Measurements from ENCODE around the gene ACO1. TPM values are rescaled to one million over a fixed set of nuclear protein-coding genes. Genes with fewer than 3 reads are reported as not detected.

ACO1 gene
- total RNA-seq, 1 experiment from 2014 or later, result 47.2 TPM

GRCh38 chr9:32404856-32405255 is 20.4 kb downstream of the ACO1 start:
- in situ Hi-C loops (cut with HindIII; ENCODE audit: low pct_unique_long_range_greater_than_20kb, low sequenced_read_pairs), result no loop called here
- no peak for DNase-seq (ENCODE audit: low read depth, low spot score)

GRCh38 chr9:32405506-32405905 is 21.1 kb downstream of the ACO1 start:
- no peak for DNase-seq (ENCODE audit: low read depth, low spot score)
- in situ Hi-C loops (cut with HindIII; ENCODE audit: low pct_unique_long_range_greater_than_20kb, low sequenced_read_pairs), result no loop called here

GRCh38 chr9:32406046-32406445 is 21.6 kb downstream of the ACO1 start:
- no peak for DNase-seq (ENCODE audit: low read depth, low spot score)
- in situ Hi-C loops (cut with HindIII; ENCODE audit: low pct_unique_long_range_greater_than_20kb, low sequenced_read_pairs), result no loop called here

GRCh38 chr9:32411753-32412152 is 27.3 kb downstream of the ACO1 start:
- DNase-seq (ENCODE audit: low read depth, low spot score), result no peak
- in situ Hi-C loops (cut with HindIII; ENCODE audit: low pct_unique_long_range_greater_than_20kb, low sequenced_read_pairs), result no loop called here

GRCh38 chr9:32412440-32412839 is 28.0 kb downstream of the ACO1 start:
- DNase-seq (ENCODE audit: low read depth, low spot score), result no peak
- in situ Hi-C loops (cut with HindIII; ENCODE audit: low pct_unique_long_range_greater_than_20kb, low sequenced_read_pairs), result no loop called here

GRCh38 chr9:32413424-32413823 is 29.0 kb downstream of the ACO1 start:
- in situ Hi-C loops (cut with HindIII; ENCODE audit: low pct_unique_long_range_greater_than_20kb, low sequenced_read_pairs), result no loop called here
- DNase-seq (ENCODE audit: low read depth, low spot score), result no peak

- in situ Hi-C loops (cut with HindIII; ENCODE audit: low pct_unique_long_range_greater_than_20kb, low sequenced_read_pairs), result no loop called here
- no peak for DNase-seq (ENCODE audit: low read depth, low spot score)
Observed at GRCh38 chr9:32414856-32415255, 30.4 kb downstream of the ACO1 start.

- no peak for DNase-seq (ENCODE audit: low read depth, low spot score)
- in situ Hi-C loops (cut with HindIII; ENCODE audit: low pct_unique_long_range_greater_than_20kb, low sequenced_read_pairs), result no loop called here
Observed at GRCh38 chr9:32419921-32420320, 35.5 kb downstream of the ACO1 start.

- in situ Hi-C loops (cut with HindIII; ENCODE audit: low pct_unique_long_range_greater_than_20kb, low sequenced_read_pairs), result no loop called here
- no peak for DNase-seq (ENCODE audit: low read depth, low spot score)
Observed at GRCh38 chr9:32422237-32422806, 37.9 kb downstream of the ACO1 start.

- DNase-seq (ENCODE audit: low read depth, low spot score), result no peak
Observed at GRCh38 chr9:32423371-32423770, 38.9 kb downstream of the ACO1 start.

GRCh38 chr9:32424616-32425015 is 40.2 kb downstream of the ACO1 start:
- in situ Hi-C loops (cut with HindIII; ENCODE audit: low pct_unique_long_range_greater_than_20kb, low sequenced_read_pairs), result no loop called here
- DNase-seq (ENCODE audit: low read depth, low spot score), result no peak

More at GRCh38 chr9:32423371-32423770, 38.9 kb downstream of the ACO1 start:
- in situ Hi-C loops (cut with HindIII; ENCODE audit: low pct_unique_long_range_greater_than_20kb, low sequenced_read_pairs), result no loop called here

- in situ Hi-C loops (cut with HindIII; ENCODE audit: low pct_unique_long_range_greater_than_20kb, low sequenced_read_pairs), result no loop called here
- DNase-seq (ENCODE audit: low read depth, low spot score), result no peak
Observed at GRCh38 chr9:32426278-32426939, 42.0 kb downstream of the ACO1 start.

- in situ Hi-C loops (cut with HindIII; ENCODE audit: low pct_unique_long_range_greater_than_20kb, low sequenced_read_pairs), result no loop called here
- no peak for DNase-seq (ENCODE audit: low read depth, low spot score)
Observed at GRCh38 chr9:32427111-32427873, 42.8 kb downstream of the ACO1 start.

- in situ Hi-C loops (cut with HindIII; ENCODE audit: low pct_unique_long_range_greater_than_20kb, low sequenced_read_pairs), result no loop called here
- no peak for DNase-seq (ENCODE audit: low read depth, low spot score)
Observed at GRCh38 chr9:32430720-32431119, 46.3 kb downstream of the ACO1 start.

- no peak for DNase-seq (ENCODE audit: low read depth, low spot score)
- in situ Hi-C loops (cut with HindIII; ENCODE audit: low pct_unique_long_range_greater_than_20kb, low sequenced_read_pairs), result no loop called here
Observed at GRCh38 chr9:32431196-32431595, 46.8 kb downstream of the ACO1 start.

- in situ Hi-C loops (cut with HindIII; ENCODE audit: low pct_unique_long_range_greater_than_20kb, low sequenced_read_pairs), result no loop called here
- DNase-seq (ENCODE audit: low read depth, low spot score), result peak; percentile 49
Observed at GRCh38 chr9:32431940-32432555, 47.6 kb downstream of the ACO1 start.

GRCh38 chr9:32434892-32435291 is 50.4 kb downstream of the ACO1 start:
- in situ Hi-C loops (cut with HindIII; ENCODE audit: low pct_unique_long_range_greater_than_20kb, low sequenced_read_pairs), result no loop called here
- DNase-seq (ENCODE audit: low read depth, low spot score), result no peak

- no peak for DNase-seq (ENCODE audit: low read depth, low spot score)
- in situ Hi-C loops (cut with HindIII; ENCODE audit: low pct_unique_long_range_greater_than_20kb, low sequenced_read_pairs), result no loop called here
Observed at GRCh38 chr9:32441678-32442077, 57.2 kb downstream of the ACO1 start.

Measured in SK-MEL-5 (cell line).